Neutrophil (primary cell): ENCODE measurements around the gene PRR7.

Experiments
- H3K27ac ChIP-seq: fragments of 200-600 bp; sonication (generic); 2 replicates; pipeline ENCODE4 v1.5.1; 2016; ENCODE audit warnings: mild to moderate bottlenecking, moderate library complexity
- H3K27me3 ChIP-seq: fragments of 200-600 bp; sonication (generic); 2 replicates; pipeline ENCODE4 v1.6.0; 2016; ENCODE audit warnings: mild to moderate bottlenecking
- H3K36me3 ChIP-seq: fragments of 200-600 bp; sonication (generic); 2 replicates; pipeline ENCODE4 v1.5.1; 2017
- H3K4me1 ChIP-seq, 2 experiments: fragments of 200-600 bp in 1 of 2; sonication (generic) in 1 of 2; 1 replicate in 1 of 2; 2 replicates in 1 of 2; pipeline versions ENCODE4 v1.5.1 to v1.6.1; 2013 to 2016; ENCODE audit warnings: low read depth in 1 of 2, low read length in 1 of 2, mild to moderate bottlenecking in 1 of 2, moderate library complexity in 1 of 2; ENCODE audit not compliant: control insufficient read depth in 1 of 2, insufficient read depth in 1 of 2
- H3K4me3 ChIP-seq, 2 experiments: fragments of 200-600 bp in 1 of 2; sonication (generic) in 1 of 2; 1 replicate in 1 of 2; 2 replicates in 1 of 2; pipeline ENCODE4 v1.5.1; 2013 to 2016; ENCODE audit warnings: low read depth in 1 of 2, low read length in 1 of 2, mild to moderate bottlenecking in 1 of 2, moderate library complexity in 1 of 2
- H3K9me3 ChIP-seq: fragments of 200-600 bp; sonication (generic); 2 replicates; pipeline ENCODE4 v1.5.1; 2016
- TF ChIP-seq, protein P1 (sequence below): fragments of 200-600 bp; sonication (generic); IDR thresholded peaks from 2 replicates; pipeline ENCODE4 v1.5.1; 2016; ENCODE audit warnings: antibody characterized with exemption

PRR7 gene

DNA sequence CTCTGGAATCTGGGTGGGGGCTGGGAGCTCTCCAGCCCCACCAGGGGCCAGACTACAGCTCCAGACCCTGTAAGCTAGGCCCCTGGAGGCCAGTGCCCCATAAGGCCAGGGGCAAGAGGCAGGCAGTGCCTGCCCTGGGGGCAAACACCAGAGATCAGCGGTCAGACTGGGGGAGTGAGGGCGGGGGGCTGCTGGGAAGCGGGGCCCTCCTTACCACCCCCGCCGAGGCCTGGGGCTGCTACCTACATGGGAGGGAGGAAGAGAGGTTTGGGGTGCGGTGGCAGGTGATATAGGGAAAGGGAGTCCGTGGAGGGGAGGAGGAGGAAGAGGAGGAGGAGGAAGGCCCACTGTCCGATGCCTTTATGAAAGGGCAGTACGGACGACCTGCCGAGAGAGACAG, 12.7 kb downstream of the PRR7 start:
- H3K9me3 ChIP-seq: no peaks in the 10 kb centered on the region
- no peak overlapping the region for H3K27ac ChIP-seq
- peaks cover 66 to 74% of the 10 kb centered on the region in 2 experiments for H3K4me1 ChIP-seq
- H3K4me3 ChIP-seq: no peak overlapping the region
- peaks cover 37% of the 10 kb centered on the region for H3K36me3 ChIP-seq
- H3K27me3 ChIP-seq: no peaks in the 10 kb centered on the region
- TF ChIP-seq, protein P1, sequence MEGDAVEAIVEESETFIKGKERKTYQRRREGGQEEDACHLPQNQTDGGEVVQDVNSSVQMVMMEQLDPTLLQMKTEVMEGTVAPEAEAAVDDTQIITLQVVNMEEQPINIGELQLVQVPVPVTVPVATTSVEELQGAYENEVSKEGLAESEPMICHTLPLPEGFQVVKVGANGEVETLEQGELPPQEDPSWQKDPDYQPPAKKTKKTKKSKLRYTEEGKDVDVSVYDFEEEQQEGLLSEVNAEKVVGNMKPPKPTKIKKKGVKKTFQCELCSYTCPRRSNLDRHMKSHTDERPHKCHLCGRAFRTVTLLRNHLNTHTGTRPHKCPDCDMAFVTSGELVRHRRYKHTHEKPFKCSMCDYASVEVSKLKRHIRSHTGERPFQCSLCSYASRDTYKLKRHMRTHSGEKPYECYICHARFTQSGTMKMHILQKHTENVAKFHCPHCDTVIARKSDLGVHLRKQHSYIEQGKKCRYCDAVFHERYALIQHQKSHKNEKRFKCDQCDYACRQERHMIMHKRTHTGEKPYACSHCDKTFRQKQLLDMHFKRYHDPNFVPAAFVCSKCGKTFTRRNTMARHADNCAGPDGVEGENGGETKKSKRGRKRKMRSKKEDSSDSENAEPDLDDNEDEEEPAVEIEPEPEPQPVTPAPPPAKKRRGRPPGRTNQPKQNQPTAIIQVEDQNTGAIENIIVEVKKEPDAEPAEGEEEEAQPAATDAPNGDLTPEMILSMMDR: no peak

DNA sequence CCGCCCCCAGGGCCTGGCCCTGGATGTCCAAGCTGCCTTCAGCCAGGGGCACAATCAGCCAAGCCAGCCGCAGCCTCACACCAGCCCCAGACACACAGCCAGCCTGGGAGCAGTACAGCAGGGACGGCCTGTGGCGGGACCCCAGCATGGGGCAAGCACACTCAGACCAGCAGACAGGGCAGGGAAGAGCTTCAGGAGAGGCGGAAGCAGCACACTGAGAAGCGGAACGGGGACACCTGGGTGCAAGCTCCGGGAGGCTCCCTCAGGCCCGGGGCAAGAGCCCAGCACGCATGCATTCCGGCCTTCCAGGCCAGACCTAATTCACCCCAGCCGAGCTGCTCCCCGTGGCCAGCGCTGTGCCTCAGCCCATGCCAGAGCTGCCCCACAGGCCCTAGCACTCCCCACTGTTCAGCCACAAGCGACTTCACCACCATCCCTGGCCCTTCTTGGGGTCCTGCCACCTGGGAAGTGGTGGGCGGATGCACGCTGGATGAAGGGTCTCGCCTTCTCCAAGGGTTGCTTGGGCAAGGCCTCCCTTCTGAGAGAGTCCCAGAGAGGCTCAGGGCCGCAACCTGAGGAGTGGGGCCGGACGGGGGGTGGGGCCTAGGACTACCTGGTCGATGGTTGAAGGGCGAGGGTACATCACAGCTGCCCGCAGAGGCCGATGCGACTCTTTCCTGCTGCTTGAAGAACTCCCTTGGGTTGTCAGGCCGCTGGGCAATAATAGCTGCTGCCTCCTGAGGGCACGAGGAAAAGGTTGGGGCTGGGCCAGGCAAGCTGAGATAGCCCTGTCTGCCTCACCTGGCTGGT, 13.4 kb downstream of the PRR7 start:
- H3K9me3 ChIP-seq: no peaks in the 10 kb centered on the region
- H3K4me3 ChIP-seq: no peak overlapping the region
- H3K27ac ChIP-seq: no peak overlapping the region
- peaks cover 63 to 68% of the 10 kb centered on the region in 2 experiments for H3K4me1 ChIP-seq
- peaks cover 37% of the 10 kb centered on the region for H3K36me3 ChIP-seq
- TF ChIP-seq, protein P1: no peak
- no peaks in the 10 kb centered on the region for H3K27me3 ChIP-seq

DNA sequence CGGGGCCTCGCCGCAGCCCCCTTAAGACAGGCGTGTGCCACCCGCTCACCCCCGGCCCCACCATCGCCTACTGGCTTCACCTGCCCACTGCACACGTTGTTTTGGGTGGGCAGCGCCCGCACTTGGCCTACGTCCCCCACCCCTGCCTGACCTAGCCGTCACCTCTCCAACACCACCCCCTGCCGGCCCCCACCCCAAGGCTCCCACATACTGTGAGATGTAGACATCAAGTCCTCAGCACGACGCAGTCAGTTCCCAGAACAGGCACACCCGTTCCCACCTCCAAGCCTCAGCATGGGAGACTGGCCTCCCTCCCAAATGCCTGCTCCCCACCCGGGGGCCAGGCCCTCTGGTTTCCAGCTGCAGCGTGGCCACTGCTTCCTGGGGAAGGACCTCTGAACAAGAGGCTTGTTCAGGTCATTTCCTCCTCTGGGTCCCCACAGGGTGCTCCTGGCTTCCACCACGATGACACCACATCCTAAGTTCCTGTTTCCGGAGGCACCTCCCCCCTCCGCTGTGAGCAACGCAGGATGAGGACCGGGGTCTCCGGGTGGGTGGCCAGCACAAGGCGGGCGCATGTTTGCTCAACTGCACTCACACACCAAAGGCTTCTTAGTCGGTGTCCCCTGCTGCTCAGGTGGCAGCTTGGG, 15.5 kb downstream of the PRR7 start:
- TF ChIP-seq, protein P1: peak; percentile 50
- peaks cover 34% of the 10 kb centered on the region for H3K36me3 ChIP-seq
- H3K27me3 ChIP-seq: no peaks in the 10 kb centered on the region
- H3K9me3 ChIP-seq: no peaks in the 10 kb centered on the region
- peak overlapping the region; percentile 94 for H3K27ac ChIP-seq
- peak overlapping the region; percentile 42 to 52 for H3K4me3 ChIP-seq
- H3K4me1 ChIP-seq: peaks cover 47 to 49% of the 10 kb centered on the region in 2 experiments

DNA sequence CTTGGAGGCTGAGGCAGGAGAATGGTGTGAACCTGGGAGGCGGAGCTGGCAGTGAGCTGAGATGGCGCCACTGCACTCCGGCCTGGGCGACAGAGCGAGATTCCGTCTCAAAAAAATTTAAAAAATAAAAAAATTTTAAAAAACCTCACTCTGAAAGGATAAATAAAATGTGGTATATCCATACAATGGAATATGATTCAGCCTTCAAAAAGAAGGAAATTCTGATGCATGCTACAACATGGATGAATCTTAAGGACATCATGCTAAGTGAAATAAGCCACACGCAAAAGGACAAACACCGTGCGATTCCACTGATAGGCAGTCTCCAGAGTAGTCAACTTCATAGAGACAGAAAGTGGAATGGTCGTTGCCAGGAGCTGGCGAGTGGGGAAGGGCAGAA, 18.4 kb downstream of the PRR7 start:
- Histone ChIP-seq H3K9me3 (no peaks in the 10 kb centered on the region), H3K27me3 (peaks cover 8% of the 10 kb centered on the region), H3K27ac (no peak overlapping the region), H3K4me1 (peaks cover 35 to 37% of the 10 kb centered on the region in 2 experiments), H3K4me3 (no peak overlapping the region), H3K36me3 (peaks cover 5% of the 10 kb centered on the region)
- TF ChIP-seq, protein P1: no peak

DNA sequence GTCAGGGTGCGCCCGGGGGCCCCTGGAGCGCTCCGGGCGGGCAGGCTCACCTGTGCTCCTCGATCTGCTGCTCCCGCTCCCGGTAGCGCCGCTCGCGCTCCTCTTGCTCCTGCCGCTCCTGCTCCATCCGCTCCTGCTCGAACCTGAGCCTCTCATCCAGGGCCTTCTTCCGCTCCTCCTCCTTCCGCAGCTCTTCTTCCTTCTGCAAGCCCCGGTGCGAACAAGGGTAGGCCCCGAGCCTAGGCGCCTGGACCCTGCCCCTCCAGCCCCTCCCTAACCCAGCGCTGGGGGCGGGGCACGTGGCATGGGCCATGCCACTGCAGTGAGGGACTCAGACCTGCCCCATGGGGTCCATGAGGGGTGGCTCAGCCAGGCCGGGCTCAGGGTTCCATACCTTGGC, 20.2 kb downstream of the PRR7 start:
- no peaks in the 10 kb centered on the region for H3K36me3 ChIP-seq
- H3K9me3 ChIP-seq: no peaks in the 10 kb centered on the region
- peaks cover 24 to 28% of the 10 kb centered on the region in 2 experiments for H3K4me1 ChIP-seq

More for the DNA sequence above, 20.2 kb downstream of the PRR7 start:
- TF ChIP-seq, protein P1: no peak
- no peak overlapping the region for H3K4me3 ChIP-seq
- H3K27me3 ChIP-seq: peaks cover 26% of the 10 kb centered on the region
- peak overlapping the region; percentile 18 for H3K27ac ChIP-seq
